K562 (cell line): ENCODE results near the gene DGCR2. TPM values are rescaled to one million over a fixed set of nuclear protein-coding genes. Genes with fewer than 3 reads are reported as not detected.

ENCODE experiments used
- CHD1 ChIP-seq: fragments of 200-600 bp; sonication (generic); IDR thresholded peaks from one replicate; pipeline ENCODE4 v1.6.1; 2012; ENCODE audit warnings: mild to moderate bottlenecking, moderate library complexity, low read length, inconsistent platforms
- CTCFL ChIP-seq: IDR thresholded peaks from 2 replicates; pipeline ENCODE4 v1.6.1; 2011; ENCODE audit warnings: borderline replicate concordance, low read depth, mild to moderate bottlenecking, moderate library complexity, low read length; ENCODE audit not compliant: insufficient read depth, poor library complexity, severe bottlenecking
- CXXC5 ChIP-seq: fragments of 250-450 bp; sonication (Bioruptor Pico); IDR thresholded peaks from 2 replicates; pipeline ENCODE4 v1.8.0; 2022; ENCODE audit warnings: inconsistent platforms, mild to moderate bottlenecking, moderate library complexity
- E2F6 ChIP-seq, 2 experiments: IDR thresholded peaks; 2 replicates each; pipeline ENCODE4 v1.6.1; 2011; ENCODE audit warnings: borderline replicate concordance in 1 of 2, control low read depth in 1 of 2, low read depth in 1 of 2, low read length in 1 of 2, mild to moderate bottlenecking in 1 of 2, mixed read lengths in 1 of 2, moderate library complexity in 1 of 2; ENCODE audit not compliant: insufficient read depth in 1 of 2, insufficient read length in 1 of 2, poor library complexity in 1 of 2, severe bottlenecking in 1 of 2; ENCODE audit errors: extremely low read depth in 1 of 2
- ETV5 ChIP-seq: sonication (generic); formaldehyde crosslinking; IDR thresholded peaks from 2 replicates; pipeline ENCODE4 v1.4.0; 2020; ENCODE audit warnings: low read depth, mild to moderate bottlenecking, missing genetic modification reagents
- KHSRP ChIP-seq: fragments of 450-650 bp; IDR thresholded peaks from 2 replicates; pipeline ENCODE4 v1.6.1; 2017
- MBD1 ChIP-seq: fragments of 250-450 bp; sonication (Bioruptor Pico); IDR thresholded peaks from 2 replicates; pipeline ENCODE4 v1.8.0; 2022; ENCODE audit warnings: inconsistent platforms
- MITF ChIP-seq: IDR thresholded peaks from 2 replicates; pipeline ENCODE4 v1.6.1; 2014; ENCODE audit warnings: antibody characterized with exemption
- POLR2AphosphoS2 ChIP-seq: IDR thresholded peaks from 2 replicates; pipeline ENCODE4 v1.6.1; 2012; ENCODE audit warnings: low read length, improper control_type of control experiment
- RBFOX2 ChIP-seq: fragments of 200-400 bp; formaldehyde crosslinking; IDR thresholded peaks from 2 replicates; pipeline ENCODE4 v1.6.1; 2017; ENCODE audit warnings: low read depth, mild to moderate bottlenecking, low read length, moderate library complexity
- RUNX1 ChIP-seq: sonication (generic); IDR thresholded peaks from 2 replicates; pipeline ENCODE4 v1.6.1; 2016; ENCODE audit warnings: antibody characterized with exemption, low read depth
- SMC3 ChIP-seq: conservative IDR thresholded peaks from 2 replicates; pipeline ENCODE4 v1.6.1; 2011; ENCODE audit warnings: low read depth, low read length, improper control_type of control experiment; ENCODE audit not compliant: insufficient read depth
- SRSF9 ChIP-seq: fragments of 200-400 bp; formaldehyde crosslinking; IDR thresholded peaks from 2 replicates; pipeline ENCODE4 v1.6.1; 2017; ENCODE audit warnings: low read depth, low read length, borderline replicate concordance
- ZBTB12 ChIP-seq: fragments of 250-450 bp; sonication (Bioruptor Pico); IDR thresholded peaks from 2 replicates; pipeline ENCODE4 v1.4.0; 2020
- ZBTB5 ChIP-seq: fragments of 450-650 bp; IDR thresholded peaks from 2 replicates; pipeline ENCODE4 v1.6.1; 2017; ENCODE audit warnings: antibody characterized with exemption
- ZKSCAN1 ChIP-seq: fragments of 150-350 bp; IDR thresholded peaks from 2 replicates; pipeline ENCODE4 v1.6.1; 2016; ENCODE audit warnings: low read depth, low read length
- ZNF124 ChIP-seq: sonication (generic); formaldehyde crosslinking; IDR thresholded peaks from 2 replicates; pipeline ENCODE4 v1.8.1; 2022; ENCODE audit warnings: missing genetic modification reagents
- ZNF175 ChIP-seq: fragments of 200-800 bp; sonication (Bioruptor generic); IDR thresholded peaks from 2 replicates; pipeline ENCODE4 v1.6.1; 2016; ENCODE audit warnings: low read depth, mild to moderate bottlenecking, missing genetic modification characterization, missing compliant biosample characterization
- ZNF347 ChIP-seq: fragments of 450-650 bp; formaldehyde crosslinking; IDR thresholded peaks from 2 replicates; pipeline ENCODE4 v1.4.0; 2020; ENCODE audit warnings: low read depth, mild to moderate bottlenecking, moderate library complexity
- polyA plus RNA-seq, 8 experiments: library from polyadenylated mRNA; depleted of rRNA in 4 of 8; stranded (reverse) in 5 of 8; unstranded in 3 of 8; fragments of >200 nt; fragmentation: Nextera tagmentation in 2 of 8; fragmentation: Illumina TruSeq in 1 of 8; extraction: Ambion mirVana in 2 of 8; extraction: Trizol in 1 of 8; gene quantifications; 2 replicates each; pipeline versions ENCODE4 v1.2.1 to v1.2.3, GENCODE V29; 2011 to 2014; ENCODE audit warnings: inconsistent platforms in 1 of 8, missing spikeins in 1 of 8
- total RNA-seq, 7 experiments: library from RNA; depleted of rRNA in 6 of 7; stranded (reverse); fragments of >200 nt in 6 of 7; fragmentation: Illumina TruSeq in 2 of 7; extraction: Trizol in 2 of 7; gene quantifications; 2 replicates each; pipeline versions ENCODE4 v1.2.1 to v1.2.3, GENCODE V29; 2011 to 2021; ENCODE audit warnings: low replicate concordance in 1 of 7

DGCR2 gene
- total and polyA plus RNA-seq, 9 of the 15 experiments (the other 6 are each of a cell fraction or from before 2014, with no cell fraction given), result 0.69 to 101 (median 56.4) TPM

- TF ChIP-seq ZNF124, result no peak
- TF ChIP-seq ZNF347 (CRISPR knock-in tag), result no peak
- TF ChIP-seq E2F6 (IDR thresholded peaks at IDR 0.05; ENCODE audit: borderline replicate concordance in 1 of 2, extremely low read depth in 1 of 2, insufficient read depth in 1 of 2, insufficient read length in 1 of 2, low read depth in 1 of 2, low read length in 1 of 2, poor library complexity in 1 of 2, severe bottlenecking in 1 of 2), result peak in 1 of 2 experiments; percentile 11
- TF ChIP-seq SMC3, result no peak
- no peak for TF ChIP-seq RUNX1
- TF ChIP-seq CTCFL, result no peak
- no peak for TF ChIP-seq KHSRP
- no peak for TF ChIP-seq SRSF9
- no peak for TF ChIP-seq POLR2AphosphoS2
- TF ChIP-seq ZNF175 (CRISPR knock-in tag), result no peak
- no peak for TF ChIP-seq ZBTB5
- no peak for TF ChIP-seq CXXC5
- TF ChIP-seq MITF, result no peak
- no peak for TF ChIP-seq MBD1 (CRISPR knock-in tag)
- no peak for TF ChIP-seq ETV5 (CRISPR knock-in tag)
- no peak for TF ChIP-seq RBFOX2
- no peak for TF ChIP-seq ZKSCAN1
- peak; percentile 55 for TF ChIP-seq CHD1
- no peak for TF ChIP-seq ZBTB12 (CRISPR knock-in tag)
Observed at GRCh38 chr22:19119949-19120348, 2.3 kb downstream of the DGCR2 start (continued).
